GM18507 (cell line): ENCODE results near the gene TEX14.

Experiments
- DNase-seq: peaks from one replicate; pipeline ENCODE4 v3.0.0; 2011; ENCODE audit warnings: low read depth; ENCODE audit not compliant: insufficient read length; ENCODE audit errors: extremely low spot score
- FAIRE-seq: peaks from 2 replicates; lab custom pipeline; 2011; peaks lifted over from hg19 to GRCh38; lab: Jason Lieb, UNC

Gene TEX14

GRCh38 chr17:58513965-58514769 lies 177.7 kb downstream of the TEX14 start, which contains the start of gene MTMR4:
Gene MTMR4 (minus strand): TSS chr17:58514638. CDS start chr17:58514407, 231 bp downstream.
- DNase-seq = no peak
- peak; percentile 46 for FAIRE-seq

- DNase-seq (no peak), FAIRE-seq (peak; percentile 24)
These were observed 178.4 kb downstream of the TEX14 start for GRCh38 chr17:58513267-58513964.

GRCh38 chr17:58510075-58510474 lies 181.8 kb downstream of the TEX14 start:
- FAIRE-seq (no peak), DNase-seq (no peak)

DNA sequence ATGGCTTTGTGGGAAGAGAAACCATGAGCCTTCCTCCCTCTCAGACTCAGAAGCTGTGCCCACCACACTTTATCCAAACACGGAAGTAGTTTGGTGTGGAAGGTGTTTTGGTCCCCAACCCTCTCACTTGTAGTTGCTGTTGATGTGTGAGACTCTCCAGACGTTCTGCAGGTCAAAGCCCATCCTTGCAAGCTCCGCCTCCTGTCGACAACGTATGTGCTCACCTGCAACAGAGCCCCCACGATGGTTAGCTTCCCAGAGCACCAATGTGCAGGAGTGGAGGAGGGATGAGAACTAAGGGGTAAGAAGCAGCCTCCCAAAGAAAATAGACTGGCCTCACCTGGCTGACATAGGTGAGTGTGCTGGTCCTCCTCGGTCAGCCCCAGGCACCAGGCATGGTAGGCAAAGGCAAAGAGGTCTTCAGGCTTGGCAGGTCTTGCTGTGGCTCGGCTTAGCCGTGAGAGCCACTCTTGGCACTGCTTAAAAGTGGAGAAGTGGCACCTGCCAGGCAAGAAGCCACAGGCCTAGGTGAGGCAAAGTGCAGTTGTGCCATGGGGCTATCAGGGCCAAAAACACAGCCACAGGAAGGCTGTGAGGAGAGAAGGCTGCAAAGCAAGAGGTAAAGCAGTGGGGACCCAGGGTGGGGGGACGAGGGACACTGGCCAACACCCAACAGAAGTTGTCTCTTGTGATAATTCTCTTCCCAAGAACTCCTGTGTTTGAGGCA lies 183.3 kb downstream of the TEX14 start:
- FAIRE-seq = no peak
- no peak for DNase-seq

DNA sequence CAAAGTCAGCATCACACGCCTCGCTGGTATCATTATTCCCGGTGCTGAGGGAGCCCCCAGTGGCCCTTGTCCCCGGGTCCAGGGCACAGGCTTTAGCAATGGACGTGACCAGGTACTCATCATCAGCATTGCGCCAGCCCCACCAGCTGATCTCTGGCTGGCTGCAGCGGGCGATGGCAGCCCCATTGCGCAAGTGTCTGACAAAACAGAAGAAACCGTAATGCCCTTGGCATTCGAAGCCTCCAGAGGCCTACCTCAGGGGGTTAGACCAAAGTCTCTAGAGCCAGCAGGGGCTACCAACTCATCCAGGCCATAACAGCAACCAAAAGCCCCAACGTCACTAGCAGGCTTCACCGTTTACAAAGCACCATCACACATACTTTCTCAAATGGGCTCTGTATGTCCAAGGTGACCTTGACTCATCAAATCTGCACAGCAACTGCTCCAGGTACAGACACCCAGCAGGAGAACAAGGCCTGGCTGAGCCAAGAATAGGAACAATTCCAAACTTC lies 184.7 kb downstream of the TEX14 start:
- no peak for DNase-seq
- FAIRE-seq = no peak
